Stimulated activated CD8-positive, alpha-beta memory T cell treated with anti-CD3 and anti-CD28 coated beads, Interleukin-15, amount 100 ng/mL, for 4 hours (primary cell): ENCODE measurements around the gene CWF19L1.

Experiments
- DNase-seq, 2 donors: peaks; one replicate each; pipeline ENCODE4 v3.0.0-alpha.2; 2020; ENCODE audit warnings: low read depth in 2 of 2

The CWF19L1 gene

DNA sequence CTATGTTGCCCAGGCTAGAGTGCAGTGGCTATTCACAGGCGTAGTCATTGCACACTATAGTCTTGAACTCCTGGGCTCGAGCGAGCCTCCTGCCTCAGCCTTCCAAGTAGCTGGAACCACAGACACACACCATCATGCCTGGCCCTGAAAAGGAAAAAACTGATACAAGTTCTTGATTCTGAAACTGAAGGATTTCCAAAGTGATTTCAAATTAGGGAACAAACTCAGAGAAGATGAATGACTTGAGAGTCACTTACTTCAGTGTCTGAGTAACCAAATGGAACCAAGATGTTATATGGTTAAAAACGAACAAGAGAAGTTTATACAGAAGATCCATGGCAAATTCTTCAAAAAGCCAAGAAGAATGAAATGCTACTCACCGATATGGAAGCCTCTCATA is 14.4 kb downstream of the CWF19L1 start:
- no peak for DNase-seq

DNA sequence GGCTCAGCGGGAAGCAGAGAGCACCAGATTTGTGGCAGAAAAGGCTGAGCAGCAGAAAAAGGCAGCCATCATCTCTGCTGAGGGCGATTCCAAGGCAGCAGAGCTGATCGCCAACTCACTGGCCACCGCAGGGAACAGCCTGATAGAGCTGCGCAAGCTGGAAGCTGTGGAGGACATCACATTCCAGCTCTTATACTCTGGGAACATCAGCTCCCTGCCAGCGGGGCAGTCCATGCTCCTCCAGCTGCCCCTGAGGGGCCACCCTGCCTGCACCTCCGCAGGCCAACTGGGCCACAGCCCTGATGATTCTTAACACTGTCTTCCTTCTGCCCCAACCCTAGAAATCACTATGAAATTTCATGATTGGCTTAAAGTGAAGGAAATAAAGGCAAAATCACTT is 18.6 kb downstream of the CWF19L1 start:
- DNase-seq = no peak

DNA sequence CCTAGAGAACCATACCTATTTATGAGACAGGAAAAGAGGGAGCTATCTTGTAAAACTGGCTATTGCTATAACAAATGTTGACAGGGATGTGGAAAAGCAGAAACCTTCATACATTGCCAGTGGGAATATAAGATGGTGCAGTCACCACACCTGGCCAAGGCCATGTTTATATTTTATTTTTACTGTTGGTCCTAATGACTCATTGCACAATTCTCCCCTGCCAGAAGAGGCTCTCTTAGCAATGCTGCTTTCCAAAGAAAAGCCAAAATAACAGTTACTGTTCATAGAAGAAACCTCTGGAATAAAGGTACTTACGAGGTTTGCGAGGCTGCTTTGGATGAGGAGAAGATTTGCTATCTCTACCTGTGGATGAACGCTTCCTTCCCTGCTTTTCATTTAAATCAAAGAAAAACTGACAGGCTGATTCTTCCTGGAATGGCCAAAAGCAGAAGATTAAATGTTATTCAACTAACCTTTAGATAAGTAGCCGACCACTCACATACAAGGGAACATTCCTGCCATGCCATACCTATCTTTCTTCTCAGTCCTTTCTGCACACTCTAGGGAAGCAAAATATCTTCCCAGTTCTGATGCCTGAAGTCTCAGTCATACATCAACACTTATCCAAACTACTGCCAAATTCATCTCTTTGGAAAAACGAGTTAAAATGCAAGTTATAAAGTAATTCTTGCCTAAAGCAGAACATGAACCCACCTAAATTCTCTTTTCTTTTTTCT is 21.8 kb downstream of the CWF19L1 start:
- no peak for DNase-seq

DNA sequence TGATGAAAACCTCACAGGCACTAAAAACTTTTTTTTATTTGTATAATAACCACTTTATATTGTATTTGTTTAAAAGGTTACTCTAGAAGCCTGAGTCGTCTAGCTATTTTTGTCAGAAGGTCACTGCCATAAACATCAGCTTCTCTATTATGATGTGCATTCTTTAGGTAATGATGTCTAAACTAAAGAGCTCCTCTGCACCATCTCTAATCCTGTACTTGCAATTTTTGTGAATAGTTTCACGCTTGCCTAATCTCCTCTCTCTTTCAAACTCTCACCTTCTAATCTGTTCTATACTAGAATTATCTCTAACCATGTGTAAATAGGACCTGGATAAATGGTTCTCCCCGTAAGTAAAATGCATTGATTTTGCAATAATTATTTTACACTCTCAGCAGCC is 27.6 kb downstream of the CWF19L1 start:
- no peak for DNase-seq

DNA sequence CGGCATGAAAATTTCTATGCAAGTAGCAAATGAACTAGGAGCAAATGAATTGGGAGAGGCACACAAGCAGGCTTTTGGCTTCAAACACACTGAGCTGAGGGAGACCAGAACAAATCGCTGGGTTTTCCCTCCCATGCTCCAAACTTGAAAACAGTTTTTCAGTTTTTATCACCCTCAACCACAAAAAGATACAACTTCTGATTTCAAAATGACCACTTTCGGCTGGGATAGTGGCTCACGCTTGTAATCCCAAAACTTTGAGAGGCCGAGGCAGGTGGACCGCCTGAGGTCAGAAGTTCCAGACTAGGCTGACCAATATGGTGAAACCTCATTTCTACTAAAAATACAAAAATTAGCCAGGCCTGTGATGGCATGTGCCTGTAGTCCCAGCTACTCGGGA is 29.0 kb downstream of the CWF19L1 start:
- no peak for DNase-seq

DNA sequence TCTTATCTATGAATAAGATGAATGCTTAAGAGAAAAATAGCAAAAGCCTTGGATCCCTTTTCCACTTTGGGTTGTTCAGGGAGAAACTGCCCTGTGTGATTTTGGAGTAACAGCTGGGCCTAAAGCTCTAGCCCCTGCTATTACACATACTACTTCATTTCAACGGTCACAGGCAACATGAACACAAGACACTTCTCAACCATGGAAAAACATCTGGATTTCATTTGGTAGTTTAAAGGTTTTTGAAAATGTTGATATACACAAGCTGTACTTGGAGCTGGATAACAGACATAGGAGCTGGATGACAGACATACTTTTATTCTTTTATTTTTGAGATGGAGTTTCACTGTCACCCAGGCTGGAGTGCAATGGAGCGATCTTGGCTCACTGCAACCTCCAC is 35.3 kb downstream of the CWF19L1 start:
- DNase-seq = no peak

DNA sequence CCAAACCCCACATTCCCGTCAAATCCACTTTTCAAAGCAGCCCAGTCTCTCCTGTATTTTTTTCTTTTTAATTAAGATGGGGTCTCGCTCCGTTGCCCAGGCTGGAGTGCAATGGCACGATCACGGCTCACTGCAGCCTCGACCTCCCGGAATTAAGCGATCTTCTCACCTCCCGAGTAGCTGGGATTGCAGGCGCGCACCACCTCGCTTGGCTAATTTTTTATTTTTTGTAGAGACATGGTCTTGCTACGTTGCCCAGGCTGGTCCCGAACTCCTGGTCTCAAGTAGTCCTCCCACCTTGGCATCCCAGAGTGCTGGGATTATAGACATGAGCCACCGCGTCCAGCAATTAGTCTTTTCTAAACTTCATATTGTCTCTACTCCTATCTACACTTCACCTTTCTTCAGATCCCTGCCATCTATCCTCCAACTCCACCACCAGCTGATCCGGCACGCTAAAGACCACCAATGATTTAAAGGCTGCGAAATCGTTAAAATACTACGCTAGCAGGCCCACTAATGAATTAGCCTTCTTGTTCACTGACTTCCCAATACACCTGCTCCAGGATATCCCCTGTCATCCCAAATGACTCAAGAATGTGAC is 37.5 kb downstream of the CWF19L1 start:
- no peak for DNase-seq

DNA sequence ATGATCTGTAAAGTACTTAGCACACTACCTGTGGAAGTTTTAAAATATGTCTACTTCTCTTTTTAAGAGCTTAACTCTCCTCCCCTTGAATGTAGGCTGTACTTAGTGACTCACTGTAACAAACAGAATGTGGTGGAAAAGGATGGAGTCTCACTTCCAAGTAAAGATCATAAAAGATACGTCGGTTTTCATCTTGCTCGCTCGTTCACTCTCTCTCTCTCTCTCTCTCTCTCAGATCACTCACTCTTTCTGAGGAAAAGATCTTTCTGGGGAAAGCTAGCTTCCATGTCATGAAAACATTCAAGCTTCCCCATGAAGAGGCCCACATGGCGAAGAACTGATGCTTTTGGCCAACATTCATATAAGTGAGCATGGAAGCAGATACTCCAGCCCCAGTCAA is 43.6 kb downstream of the CWF19L1 start:
- no peak for DNase-seq

DNA sequence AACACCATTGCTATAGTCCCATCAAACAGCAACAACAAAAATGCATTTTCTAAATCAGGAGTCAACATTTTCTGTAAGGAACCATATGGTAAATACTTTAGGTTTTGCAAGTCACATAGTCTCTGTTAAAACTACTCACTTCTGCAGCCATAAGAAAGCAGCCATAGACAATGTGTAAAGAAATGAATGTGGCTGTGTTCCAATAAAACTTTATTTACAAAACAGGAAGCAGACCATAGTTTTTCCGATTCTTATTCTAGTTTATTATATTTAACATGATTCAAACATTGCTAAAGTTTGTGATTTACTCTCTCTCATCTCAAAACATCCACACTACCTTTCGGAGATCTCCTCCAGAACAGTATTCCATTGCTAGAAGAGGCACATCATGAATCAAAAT is 44.9 kb downstream of the CWF19L1 start:
- DNase-seq = no peak

DNA sequence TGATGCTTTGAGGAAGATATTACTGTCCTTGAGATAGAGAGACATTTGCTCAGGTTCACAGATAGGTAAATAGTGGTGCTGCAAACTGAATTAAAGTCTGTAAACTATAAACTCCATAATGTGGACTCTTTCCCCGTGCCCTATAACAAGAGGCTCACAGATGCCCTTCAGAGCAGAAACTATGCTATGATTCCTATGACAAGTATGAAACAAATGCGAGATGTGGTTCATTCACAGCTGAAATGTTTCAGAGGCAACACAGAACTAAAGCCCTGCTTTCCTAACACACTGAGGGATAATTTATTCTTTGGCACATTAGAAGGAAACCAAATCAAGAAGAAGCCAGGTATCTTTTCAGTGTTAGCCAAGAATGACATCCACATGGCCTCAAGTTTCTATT is 51.4 kb downstream of the CWF19L1 start:
- no peak for DNase-seq

DNA sequence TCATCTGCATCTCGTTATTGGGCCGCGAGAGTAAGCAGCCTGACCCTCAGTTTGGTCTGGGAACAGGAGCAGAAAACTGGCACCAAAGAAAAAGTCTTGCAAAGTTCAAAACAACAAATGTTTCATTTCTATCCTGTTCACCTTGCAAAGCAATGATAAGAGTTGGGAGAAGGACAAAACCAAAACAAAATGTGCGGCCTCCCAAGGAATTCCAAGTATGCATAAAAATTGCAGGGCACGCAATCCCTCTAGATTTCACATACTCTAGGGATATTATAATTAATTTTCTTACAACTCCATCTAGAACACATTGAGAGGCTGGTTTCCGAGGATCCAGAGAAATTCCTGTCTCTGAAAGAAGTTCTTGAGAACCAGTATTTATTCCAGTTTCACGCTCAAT is 58.1 kb downstream of the CWF19L1 start:
- DNase-seq = no peak

DNA sequence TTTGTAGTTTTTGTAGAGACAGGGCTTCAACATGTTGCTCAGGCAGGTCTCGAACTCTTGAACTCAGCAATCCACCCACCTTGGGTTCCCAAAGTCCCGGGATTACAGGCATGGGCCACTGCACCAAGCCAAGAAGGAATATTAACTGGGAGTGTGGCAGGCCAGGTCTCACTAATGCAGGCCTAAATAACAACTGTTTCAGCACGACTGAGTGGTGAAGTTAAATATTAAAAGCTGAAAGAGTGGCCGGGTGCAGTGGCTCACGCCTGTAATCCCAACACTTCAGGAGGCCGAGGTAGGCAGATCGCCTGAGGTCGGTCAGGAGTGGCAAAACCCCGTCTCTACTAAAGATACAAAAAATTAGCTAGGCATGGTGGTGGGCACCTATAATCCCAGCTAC is 59.2 kb downstream of the CWF19L1 start:
- no peak for DNase-seq

DNA sequence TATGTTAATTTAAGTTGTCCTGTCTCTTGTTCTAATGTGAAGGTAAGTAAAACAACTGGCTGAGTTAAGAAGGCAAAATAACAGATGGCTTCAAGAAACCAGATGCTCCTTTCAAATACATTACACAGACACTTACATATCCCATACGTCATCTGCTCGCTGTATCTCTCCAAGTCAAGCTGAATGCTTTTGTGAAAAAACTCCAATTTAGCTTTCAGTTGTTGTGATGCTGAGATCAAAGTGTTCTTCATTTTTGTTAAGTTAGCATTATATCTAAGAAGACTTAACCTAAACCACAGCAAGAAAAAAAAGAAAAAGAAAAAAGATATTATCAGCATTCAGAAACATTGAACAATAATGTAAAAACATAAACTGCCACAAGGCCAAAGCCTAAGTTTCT is 63.1 kb downstream of the CWF19L1 start:
- no peak for DNase-seq

DNA sequence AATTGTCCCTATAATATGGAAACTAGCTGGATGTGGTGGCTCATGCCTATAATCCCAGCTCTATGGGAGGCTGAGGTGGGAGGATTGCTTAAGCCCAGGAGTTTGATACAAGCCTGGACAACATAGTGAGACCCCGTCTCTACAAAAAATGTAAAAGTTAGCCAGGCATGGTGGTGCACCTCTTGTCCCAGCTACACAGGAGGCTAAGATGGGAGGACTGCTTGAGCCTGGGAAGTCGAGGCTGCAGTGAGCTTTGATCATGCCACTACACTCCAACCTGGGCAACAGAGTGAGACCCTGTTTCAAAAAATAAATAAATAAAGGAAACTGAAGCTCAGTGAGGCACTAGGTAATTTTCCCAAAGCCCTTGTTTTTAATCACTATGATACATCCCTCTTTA is 65.9 kb downstream of the CWF19L1 start:
- no peak for DNase-seq

DNA sequence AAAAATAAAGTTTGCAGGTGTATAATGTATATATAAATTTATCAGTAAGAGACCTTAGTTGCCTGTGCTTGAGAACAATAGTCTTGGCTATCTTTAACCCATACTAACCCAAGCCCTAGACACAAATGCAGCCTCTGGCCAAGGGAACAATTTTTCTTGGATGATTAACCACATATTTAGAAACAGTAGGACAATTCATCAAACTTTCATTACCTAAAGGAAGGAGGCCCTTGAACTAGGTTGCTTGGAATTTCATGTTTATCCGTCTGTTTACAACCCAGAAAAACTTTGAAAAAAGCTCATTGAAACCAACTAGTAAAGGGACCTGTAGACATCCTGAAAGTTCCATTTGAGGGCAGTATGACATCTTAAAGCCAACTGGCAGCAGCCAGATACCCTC is 72.7 kb downstream of the CWF19L1 start:
- DNase-seq = no peak

DNA sequence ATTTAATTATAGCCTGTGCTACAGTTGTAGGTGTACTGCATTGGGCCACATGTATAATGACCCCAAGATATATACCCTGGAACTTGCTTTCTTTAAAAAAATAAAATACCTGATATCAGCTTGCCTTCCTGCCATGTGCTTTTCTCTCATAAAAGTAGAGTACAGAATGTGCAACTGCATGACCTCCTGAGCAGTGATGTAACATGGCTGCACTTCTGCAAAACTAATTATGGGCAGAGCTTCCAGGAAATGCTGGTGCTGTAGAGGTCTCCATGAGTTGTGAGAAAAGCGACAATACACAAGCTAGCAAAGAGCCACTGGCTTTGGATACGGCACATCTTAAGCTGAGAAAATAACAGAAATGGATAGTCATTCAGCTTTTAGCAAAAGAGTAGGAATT is 75.1 kb downstream of the CWF19L1 start:
- DNase-seq = no peak

DNA sequence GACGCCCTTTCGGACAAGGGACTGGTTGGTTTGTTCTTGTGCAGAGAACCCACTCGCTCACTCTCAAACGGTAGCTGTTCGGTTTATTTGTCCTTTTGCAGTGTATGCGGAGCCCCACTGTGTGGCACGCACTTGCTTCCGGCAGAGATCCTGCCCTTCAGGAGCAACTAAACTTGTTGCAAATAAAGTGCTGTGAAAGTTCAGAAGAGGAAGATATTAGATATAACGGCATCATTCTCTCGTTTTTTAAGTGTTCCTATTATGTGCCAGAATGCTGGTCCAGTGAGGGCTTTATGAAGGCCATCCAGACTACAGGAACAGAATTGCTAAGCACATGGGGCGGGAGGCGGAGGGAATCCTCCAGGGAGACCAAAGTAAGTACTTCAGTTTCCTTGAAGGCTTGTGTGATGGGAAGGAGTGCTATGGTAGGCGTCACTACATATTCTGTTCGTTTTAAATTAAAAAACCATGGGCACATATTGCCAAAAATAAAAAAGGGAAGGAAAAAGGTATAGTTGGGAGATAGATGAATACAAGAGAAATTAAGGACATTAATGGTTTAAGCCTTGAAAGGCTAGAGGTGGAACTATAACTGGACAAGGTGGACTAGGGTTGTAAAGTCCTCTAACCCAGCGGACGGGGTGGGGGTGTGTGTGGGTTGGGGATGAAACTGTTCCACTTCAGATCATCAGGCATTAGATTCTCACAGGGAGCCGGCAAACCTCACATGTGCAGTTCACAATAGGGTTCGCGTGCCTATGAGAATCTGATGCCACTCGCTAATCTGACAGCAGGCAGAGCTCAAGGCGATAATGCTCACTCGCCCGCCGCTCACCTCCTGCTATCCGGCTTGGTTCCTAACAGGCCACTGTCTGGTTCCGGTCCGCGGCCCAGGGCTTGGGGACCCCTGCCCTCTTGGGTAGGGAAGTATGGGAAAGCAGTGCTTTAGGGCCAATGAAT is 80.9 kb downstream of the CWF19L1 start:
- no peak for DNase-seq

DNA sequence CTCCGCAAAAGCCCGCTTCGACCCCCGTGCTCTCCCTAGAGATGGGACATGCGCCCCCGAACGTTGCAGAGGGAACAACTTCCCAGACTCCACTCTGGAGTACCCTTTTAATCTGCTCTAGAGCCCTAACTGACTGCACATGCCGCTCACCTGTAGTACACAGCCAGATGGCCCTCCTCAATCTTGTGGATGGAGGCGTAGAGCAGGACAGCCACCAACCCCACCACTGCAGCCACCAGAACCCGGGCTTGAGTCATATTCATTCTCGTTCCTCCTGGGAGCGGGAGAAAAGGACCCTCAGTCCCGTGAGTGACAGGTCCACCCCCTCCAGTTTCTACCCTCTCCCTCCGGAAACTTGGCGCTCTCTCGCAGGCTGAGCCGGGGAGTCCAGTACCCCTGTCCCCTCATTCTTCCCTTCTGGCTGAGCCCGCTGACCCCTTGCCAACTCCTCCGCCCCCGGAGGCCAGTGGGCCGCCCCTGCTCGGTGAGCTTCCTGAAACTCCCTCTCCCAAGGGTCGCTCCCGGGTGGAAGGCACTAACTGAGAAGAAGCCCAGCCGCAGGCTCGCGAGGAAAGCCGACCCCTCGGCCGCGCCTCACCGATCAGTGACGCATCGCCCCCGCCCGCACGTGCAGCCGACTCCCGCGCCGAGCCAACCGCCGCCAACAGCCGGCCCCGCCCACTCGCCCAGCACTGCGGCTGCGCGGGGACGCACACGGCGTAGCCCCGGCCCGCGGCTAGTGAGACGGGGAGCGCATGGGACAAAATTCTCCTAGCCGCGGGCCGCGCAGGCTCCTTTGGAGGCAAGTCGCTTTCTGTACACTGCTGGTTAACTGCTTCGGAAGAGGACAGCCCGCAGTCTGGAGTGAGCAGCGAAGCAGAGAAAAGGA is 81.8 kb downstream of the CWF19L1 start, which contains the start of gene ERLIN1:
Gene ERLIN1 (minus strand): TSS at position 666 of the 889 bp plus-strand sequence. CDS start 403 bp downstream, at position 263.
- peak; percentile 86 to 88 for DNase-seq

DNA sequence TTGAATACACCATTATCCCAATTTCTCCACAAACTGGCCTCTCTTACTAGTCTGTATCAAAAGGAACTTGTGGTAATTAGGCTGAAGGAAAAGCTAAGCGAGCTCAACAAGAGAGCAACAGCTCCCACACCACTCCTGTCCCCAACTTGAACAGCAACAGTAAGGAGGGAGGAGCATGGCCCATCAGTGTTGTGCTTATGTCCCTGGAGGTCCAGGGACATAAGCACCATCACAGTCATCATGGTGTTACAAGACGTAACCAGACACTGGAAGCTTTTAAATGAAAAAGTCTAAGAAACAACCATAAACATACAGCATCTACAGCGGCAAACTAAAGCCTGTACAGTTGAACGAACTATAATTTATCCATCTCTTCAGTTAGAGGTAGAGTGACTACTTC is 82.6 kb downstream of the CWF19L1 start:
- no peak for DNase-seq

DNA sequence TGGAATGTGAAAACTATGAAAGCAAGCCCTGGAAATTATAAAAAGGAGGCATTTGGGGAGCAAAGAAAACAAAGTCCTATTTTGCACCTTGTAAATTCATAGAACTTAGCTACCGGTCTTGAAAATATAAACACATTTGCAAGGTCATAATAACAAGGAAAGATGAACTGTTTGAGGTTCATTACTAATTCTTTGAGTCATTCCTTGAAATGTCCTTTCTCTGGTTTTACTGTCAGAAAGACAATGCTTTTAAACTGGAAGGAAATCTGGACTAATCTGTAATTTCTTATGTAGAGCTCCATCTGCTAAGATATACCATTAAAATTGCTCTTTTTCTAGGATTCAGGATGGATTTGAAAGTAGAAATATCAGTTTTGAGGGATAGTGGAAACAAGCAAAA is 83.0 kb downstream of the CWF19L1 start:
- DNase-seq = no peak

DNA sequence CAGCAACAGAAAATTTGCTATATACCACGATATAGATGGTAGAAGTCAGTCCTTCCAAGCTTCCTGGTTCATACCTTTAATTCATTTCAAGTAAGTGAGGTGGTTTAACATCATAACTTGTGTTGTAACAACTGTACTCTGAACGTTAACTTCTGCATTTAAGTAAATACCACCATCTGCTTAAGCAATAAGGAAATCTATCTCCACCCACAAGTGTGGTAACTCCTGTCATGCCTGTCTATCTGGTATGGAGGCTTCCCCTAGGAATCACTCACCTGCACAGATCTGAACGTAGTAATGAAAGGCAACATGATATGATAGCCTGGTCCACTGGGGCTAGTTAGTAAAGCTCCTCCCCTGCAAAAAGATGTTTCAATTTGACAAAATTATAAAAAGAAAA is 84.0 kb downstream of the CWF19L1 start:
- no peak for DNase-seq

DNA sequence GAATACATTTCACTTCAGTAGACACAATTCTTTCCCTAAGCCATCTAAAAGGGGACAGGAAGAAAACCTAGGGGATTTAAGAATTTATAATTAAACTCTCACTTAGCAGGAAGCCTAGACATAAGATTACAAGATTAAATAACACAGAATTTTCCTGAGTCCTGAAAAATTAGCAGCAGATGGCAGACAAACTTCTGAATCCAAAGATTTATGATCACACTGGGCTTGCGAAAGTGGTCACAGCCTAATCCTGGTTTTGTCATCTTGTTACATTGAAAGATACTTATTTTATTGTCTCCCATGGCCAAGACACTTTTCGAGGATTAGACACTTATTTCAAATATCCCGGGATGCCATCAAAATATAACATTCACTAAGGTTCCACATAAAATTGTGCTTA is 84.5 kb downstream of the CWF19L1 start:
- DNase-seq = no peak
